ENCODE results near the gene EEF1AKMT4.

The EEF1AKMT4 gene

GRCh38 chr3:184236033-184236410, 13.4 kb upstream of the EEF1AKMT4 start:
- DNase-seq: no peak

- no peak for DNase-seq
Measured at GRCh38 chr3:184236636-184237035, 12.8 kb upstream of the EEF1AKMT4 start.

GRCh38 chr3:184237211-184237610, 12.3 kb upstream of the EEF1AKMT4 start:
- no peak for DNase-seq

- peak; percentile 37 for DNase-seq
Measured at GRCh38 chr3:184237807-184238206, 11.7 kb upstream of the EEF1AKMT4 start.

GRCh38 chr3:184238246-184238818, 11.1 kb upstream of the EEF1AKMT4 start:
- DNase-seq: no peak

GRCh38 chr3:184239221-184239620, 10.3 kb upstream of the EEF1AKMT4 start:
- DNase-seq: no peak

- no peak for DNase-seq
Measured at GRCh38 chr3:184239708-184240107, 9.8 kb upstream of the EEF1AKMT4 start.

GRCh38 chr3:184240384-184241140, 8.9 kb upstream of the EEF1AKMT4 start:
- DNase-seq: no peak

- no peak for DNase-seq
Measured at GRCh38 chr3:184241141-184241446, 8.4 kb upstream of the EEF1AKMT4 start.

GRCh38 chr3:184241447-184242296, 7.8 kb upstream of the EEF1AKMT4 start:
- DNase-seq: peak; percentile 81

- no peak for DNase-seq
Measured at GRCh38 chr3:184242297-184242685, 7.2 kb upstream of the EEF1AKMT4 start.

- DNase-seq: peak; percentile 40
Measured at GRCh38 chr3:184248454-184249411, 739 bp upstream of the EEF1AKMT4 start, which contains the start of gene ALG3. Gene ALG3, minus strand, starts transcription at chr3:184248962. Its CDS starts 22 bp downstream, at chr3:184248940.

GRCh38 chr3:184250167-184250828, 826 bp downstream of the EEF1AKMT4 start:
- peak; percentile 84 for DNase-seq

GRCh38 chr3:184255291-184256039, 6.0 kb downstream of the EEF1AKMT4 start:
- DNase-seq: no peak

GRCh38 chr3:184257083-184257915, 7.8 kb downstream of the EEF1AKMT4 start:
- DNase-seq: no peak

GRCh38 chr3:184258926-184259325, 9.5 kb downstream of the EEF1AKMT4 start:
- no peak for DNase-seq

- DNase-seq: no peak
Measured at GRCh38 chr3:184259396-184259877, 10.0 kb downstream of the EEF1AKMT4 start.

GRCh38 chr3:184259878-184260723, 10.6 kb downstream of the EEF1AKMT4 start:
- no peak for DNase-seq

- no peak for DNase-seq
Measured at GRCh38 chr3:184260724-184261269, 11.3 kb downstream of the EEF1AKMT4 start.

Data from DMS153 (cell line).